NCI-H2107 (cell line): ENCODE measurements around the gene KCNK16.
"Not testable (repeated sequence)": the region's sequence is repeated elsewhere in the genome, so short reads cannot be mapped to it uniquely, and the experiment has no call there.

Experiments used
- DNase-seq: peaks from one replicate; lab custom pipeline; 2025; lab: John Stamatoyannopoulos, UW

KCNK16 gene

GRCh38 chr6:39309942-39310531 is 12.5 kb downstream of the KCNK16 start:
- DNase-seq, result peak; percentile 12

GRCh38 chr6:39307462-39307861 is 15.0 kb downstream of the KCNK16 start:
- no peak for DNase-seq

- DNase-seq, result no peak
Measured at GRCh38 chr6:39304951-39305350, 17.6 kb downstream of the KCNK16 start.

- no peak for DNase-seq
Measured at GRCh38 chr6:39303425-39304153, 18.9 kb downstream of the KCNK16 start.

GRCh38 chr6:39302669-39303424 is 19.7 kb downstream of the KCNK16 start:
- peak; percentile 35 for DNase-seq

- DNase-seq, result no peak
Measured at GRCh38 chr6:39302011-39302410, 20.5 kb downstream of the KCNK16 start.

GRCh38 chr6:39301606-39302005 is 20.9 kb downstream of the KCNK16 start:
- no peak for DNase-seq

GRCh38 chr6:39300739-39301138 is 21.8 kb downstream of the KCNK16 start:
- DNase-seq, result no peak

- DNase-seq, result no peak
Measured at GRCh38 chr6:39298061-39298460, 24.4 kb downstream of the KCNK16 start.

GRCh38 chr6:39296745-39297640 is 25.5 kb downstream of the KCNK16 start:
- DNase-seq, result no peak

GRCh38 chr6:39295611-39296011 is 26.9 kb downstream of the KCNK16 start:
- no peak for DNase-seq

GRCh38 chr6:39294899-39295298 is 27.6 kb downstream of the KCNK16 start:
- no peak for DNase-seq

GRCh38 chr6:39294133-39294532 is 28.4 kb downstream of the KCNK16 start:
- no peak for DNase-seq

GRCh38 chr6:39292637-39293036 is 29.9 kb downstream of the KCNK16 start:
- no peak for DNase-seq

GRCh38 chr6:39289490-39289889 is 33.0 kb downstream of the KCNK16 start:
- no peak for DNase-seq

GRCh38 chr6:39287601-39288000 is 34.9 kb downstream of the KCNK16 start:
- DNase-seq, result no peak

GRCh38 chr6:39286596-39286995 is 35.9 kb downstream of the KCNK16 start:
- not testable (repeated sequence) for DNase-seq

GRCh38 chr6:39282774-39283173 is 39.7 kb downstream of the KCNK16 start:
- DNase-seq, result no peak

- no peak for DNase-seq
Measured at GRCh38 chr6:39281312-39281980, 41.1 kb downstream of the KCNK16 start.

GRCh38 chr6:39280247-39280731 is 42.2 kb downstream of the KCNK16 start:
- DNase-seq, result no peak

GRCh38 chr6:39279539-39279938 is 43.0 kb downstream of the KCNK16 start:
- DNase-seq, result no peak
